ENCODE measurements around the gene RRP1.
"Not testable (repeated sequence)": the region's sequence is repeated elsewhere in the genome, so short reads cannot be mapped to it uniquely, and the experiment has no call there.

Gene RRP1

GRCh38 chr21:43818685-43819084, 29.3 kb downstream of the RRP1 start:
- H3K36me3 ChIP-seq (ENCODE audit: insufficient read depth, insufficient read length, low read length), result no peaks in the 10 kb centered on the region
- no peak overlapping the region for H3K9ac ChIP-seq (ENCODE audit: insufficient read length, low read depth)
- no peak for TF ChIP-seq SUZ12 (IDR thresholded peaks at IDR 0.05; ENCODE audit: extremely low read depth, insufficient read depth, insufficient read length)
- TF ChIP-seq YY1 (IDR thresholded peaks at IDR 0.05; ENCODE audit: insufficient read depth, insufficient read length), result no peak
- TF ChIP-seq ZNF274 (IDR thresholded peaks at IDR 0.05; ENCODE audit: low read depth, low read length), result no peak
- no peak overlapping the region for H3K4me3 ChIP-seq (ENCODE audit: insufficient read length, low read depth)
- DNase-seq (ENCODE audit: low read depth, low spot score), result no peak
- H3K9me3 ChIP-seq (ENCODE audit: insufficient read depth, low read length), result 0 out of 2 replicates have a peak, but pooled peaks cover 5% of the 10 kb centered on the region
- H3K27me3 ChIP-seq (ENCODE audit: insufficient read depth, insufficient read length), result no peaks in the 10 kb centered on the region
- H3K4me1 ChIP-seq (ENCODE audit: insufficient read depth, insufficient read length), result peaks cover 32% of the 10 kb centered on the region

GRCh38 chr21:43819511-43820405, 30.4 kb downstream of the RRP1 start:
- no peak for TF ChIP-seq ZNF274 (IDR thresholded peaks at IDR 0.05; ENCODE audit: low read depth, low read length)
- no peak for TF ChIP-seq YY1 (IDR thresholded peaks at IDR 0.05; ENCODE audit: insufficient read depth, insufficient read length)
- TF ChIP-seq SUZ12 (IDR thresholded peaks at IDR 0.05; ENCODE audit: extremely low read depth, insufficient read depth, insufficient read length), result no peak
- no peaks in the 10 kb centered on the region for H3K36me3 ChIP-seq (ENCODE audit: insufficient read depth, insufficient read length, low read length)
- H3K9me3 ChIP-seq (ENCODE audit: insufficient read depth, low read length), result 0 out of 2 replicates have a peak, but pooled peaks cover 5% of the 10 kb centered on the region
- H3K9ac ChIP-seq (ENCODE audit: insufficient read length, low read depth), result no peak overlapping the region
- peaks cover 26% of the 10 kb centered on the region for H3K4me1 ChIP-seq (ENCODE audit: insufficient read depth, insufficient read length)
- no peak for DNase-seq (ENCODE audit: low read depth, low spot score)
- H3K27me3 ChIP-seq (ENCODE audit: insufficient read depth, insufficient read length), result no peaks in the 10 kb centered on the region
- no peak overlapping the region for H3K4me3 ChIP-seq (ENCODE audit: insufficient read length, low read depth)

GRCh38 chr21:43820466-43820865, 31.1 kb downstream of the RRP1 start:
- no peak for TF ChIP-seq ZNF274 (IDR thresholded peaks at IDR 0.05; ENCODE audit: low read depth, low read length)
- TF ChIP-seq SUZ12 (IDR thresholded peaks at IDR 0.05; ENCODE audit: extremely low read depth, insufficient read depth, insufficient read length), result no peak
- TF ChIP-seq YY1 (IDR thresholded peaks at IDR 0.05; ENCODE audit: insufficient read depth, insufficient read length), result no peak
- Histone ChIP-seq H3K4me3 (ENCODE audit: insufficient read length, low read depth) (no peak overlapping the region), H3K4me1 (ENCODE audit: insufficient read depth, insufficient read length) (peaks cover 24% of the 10 kb centered on the region), H3K9me3 (ENCODE audit: insufficient read depth, low read length) (0 out of 2 replicates have a peak, but pooled peaks cover 5% of the 10 kb centered on the region), H3K9ac (ENCODE audit: insufficient read length, low read depth) (no peak overlapping the region), H3K36me3 (ENCODE audit: insufficient read depth, insufficient read length, low read length) (no peaks in the 10 kb centered on the region), H3K27me3 (ENCODE audit: insufficient read depth, insufficient read length) (no peaks in the 10 kb centered on the region)
- DNase-seq (ENCODE audit: low read depth, low spot score), result no peak

- not testable (repeated sequence) for H3K27me3 ChIP-seq (ENCODE audit: insufficient read depth, insufficient read length); H3K9ac ChIP-seq (ENCODE audit: insufficient read length, low read depth); H3K4me3 ChIP-seq (ENCODE audit: insufficient read length, low read depth); DNase-seq (ENCODE audit: low read depth, low spot score); H3K9me3 ChIP-seq (ENCODE audit: insufficient read depth, low read length); H3K36me3 ChIP-seq (ENCODE audit: insufficient read depth, insufficient read length, low read length)
- peaks cover 29% of the 10 kb centered on the region for H3K4me1 ChIP-seq (ENCODE audit: insufficient read depth, insufficient read length)
Measured at GRCh38 chr21:43822166-43822565, 32.8 kb downstream of the RRP1 start.

GRCh38 chr21:43822741-43823140, 33.4 kb downstream of the RRP1 start:
- H3K4me1 ChIP-seq (ENCODE audit: insufficient read depth, insufficient read length), result peaks cover 24% of the 10 kb centered on the region
- H3K4me3 ChIP-seq (ENCODE audit: insufficient read length, low read depth); H3K27me3 ChIP-seq (ENCODE audit: insufficient read depth, insufficient read length); DNase-seq (ENCODE audit: low read depth, low spot score); H3K36me3 ChIP-seq (ENCODE audit: insufficient read depth, insufficient read length, low read length); H3K9me3 ChIP-seq (ENCODE audit: insufficient read depth, low read length); H3K9ac ChIP-seq (ENCODE audit: insufficient read length, low read depth): not testable (repeated sequence)

- peak overlapping the region; percentile 0 for H3K9ac ChIP-seq (ENCODE audit: insufficient read length, low read depth)
- 0 out of 2 replicates have a peak, but pooled peaks cover 5% of the 10 kb centered on the region for H3K9me3 ChIP-seq (ENCODE audit: insufficient read depth, low read length)
- H3K27me3 ChIP-seq (ENCODE audit: insufficient read depth, insufficient read length), result no peaks in the 10 kb centered on the region
- H3K36me3 ChIP-seq (ENCODE audit: insufficient read depth, insufficient read length, low read length), result no peaks in the 10 kb centered on the region
- TF ChIP-seq YY1 (IDR thresholded peaks at IDR 0.05; ENCODE audit: insufficient read depth, insufficient read length), result no peak
- TF ChIP-seq SUZ12 (IDR thresholded peaks at IDR 0.05; ENCODE audit: extremely low read depth, insufficient read depth, insufficient read length), result no peak
- no peak for TF ChIP-seq ZNF274 (IDR thresholded peaks at IDR 0.05; ENCODE audit: low read depth, low read length)
- no peak for DNase-seq (ENCODE audit: low read depth, low spot score)
- H3K4me1 ChIP-seq (ENCODE audit: insufficient read depth, insufficient read length), result peaks cover 21% of the 10 kb centered on the region
- no peak overlapping the region for H3K4me3 ChIP-seq (ENCODE audit: insufficient read length, low read depth)
Measured at GRCh38 chr21:43824333-43825241, 35.2 kb downstream of the RRP1 start.

GRCh38 chr21:43825242-43825935, 36.0 kb downstream of the RRP1 start:
- Histone ChIP-seq H3K9ac (ENCODE audit: insufficient read length, low read depth) (no peak overlapping the region), H3K36me3 (ENCODE audit: insufficient read depth, insufficient read length, low read length) (no peaks in the 10 kb centered on the region), H3K4me3 (ENCODE audit: insufficient read length, low read depth) (no peak overlapping the region), H3K9me3 (ENCODE audit: insufficient read depth, low read length) (0 out of 2 replicates have a peak, but pooled peaks cover 5% of the 10 kb centered on the region), H3K27me3 (ENCODE audit: insufficient read depth, insufficient read length) (no peaks in the 10 kb centered on the region), H3K4me1 (ENCODE audit: insufficient read depth, insufficient read length) (peaks cover 16% of the 10 kb centered on the region)
- no peak for DNase-seq (ENCODE audit: low read depth, low spot score)
- TF ChIP-seq ZNF274 (IDR thresholded peaks at IDR 0.05; ENCODE audit: low read depth, low read length) (no peak), YY1 (IDR thresholded peaks at IDR 0.05; ENCODE audit: insufficient read depth, insufficient read length) (no peak), SUZ12 (IDR thresholded peaks at IDR 0.05; ENCODE audit: extremely low read depth, insufficient read depth, insufficient read length) (no peak)
